K562 (cell line): ENCODE measurements around the gene NOS1. TPM values are rescaled to one million over a fixed set of nuclear protein-coding genes. Genes with fewer than 3 reads are reported as not detected.

Experiments used
- ATAC-seq: fragments of 200-7000 bp; cut with Tn5 transposase; 3 replicates; pipeline ENCODE4 v1.9.1; 2020; ENCODE audit warnings: moderate library complexity
- BruUV-seq: library from RNA; stranded (reverse); fragments of 400-500 nt; replicated peaks from 2 replicates; lab custom pipeline; 2021; lab: Mats Ljungman, UMichigan
- CTCF ChIA-PET: fragments of 300-600 bp; formaldehyde crosslinking; extraction: SDS; loops from one replicate; lab custom pipeline; 2021; ENCODE audit warnings: low intra/inter-chr PET ratio; lab: Yijun Ruan, JAX
- POLR2A ChIA-PET: fragments of 300-600, 350-650 bp; sonication (Branson Sonifier 250); formaldehyde crosslinking; extraction: SDS; loops from one replicate; lab custom pipeline; 2021; ENCODE audit warnings: antibody characterized with exemption, inconsistent platforms; lab: Yijun Ruan, JAX
- DNase-seq, 4 experiments: peaks; one replicate each; pipeline versions ENCODE4 v3.0.0 to v3.0.0-alpha.2; 2011 to 2018; ENCODE audit warnings: low spot score in 3 of 4, mixed read lengths in 3 of 4; ENCODE audit errors: extremely low read depth in 1 of 4
- FAIRE-seq: peaks from 2 replicates; lab custom pipeline; 2011; peaks lifted over from hg19 to GRCh38; lab: Jason Lieb, UNC
- H2AFZ ChIP-seq: 2 replicates; pipeline ENCODE4 v1.6.0; 2011; ENCODE audit warnings: low read depth, low read length, control low read depth, inconsistent platforms
- H3K27ac ChIP-seq: fragments of 200-600 bp; 3 replicates; pipeline ENCODE4 v1.8.0; 2011; ENCODE audit warnings: low read depth, mild to moderate bottlenecking, control low read depth, inconsistent platforms, low read length, moderate library complexity, mixed read lengths; ENCODE audit errors: extremely low read depth
- H3K27me3 ChIP-seq, 2 experiments: fragments of 300-600 bp in 1 of 2; 2 replicates in 1 of 2; 3 replicates in 1 of 2; pipeline versions ENCODE4 v1.6.0 to v1.8.0; 2011; ENCODE audit warnings: inconsistent platforms in 2 of 2, low read length in 2 of 2, mild to moderate bottlenecking in 1 of 2, mixed read lengths in 1 of 2, moderate library complexity in 1 of 2; ENCODE audit not compliant: control insufficient read depth in 2 of 2, insufficient read depth in 2 of 2
- H3K36me3 ChIP-seq: fragments of 300-600 bp; 3 replicates; pipeline ENCODE4 v1.8.0; 2011; ENCODE audit warnings: mild to moderate bottlenecking, low read length, inconsistent platforms; ENCODE audit not compliant: control insufficient read depth, insufficient read depth
- H3K4me1 ChIP-seq, 2 experiments: fragments of 200-600 bp in 1 of 2; replicated peaks in 1 of 2; 2 replicates in 1 of 2; 3 replicates in 1 of 2; pipeline versions ENCODE4 v1.5.1 to v1.8.0; 2011; ENCODE audit warnings: inconsistent platforms in 2 of 2, low read length in 2 of 2, mild to moderate bottlenecking in 1 of 2, mixed read lengths in 1 of 2, moderate library complexity in 1 of 2; ENCODE audit not compliant: control insufficient read depth in 2 of 2, insufficient read depth in 2 of 2
- H3K4me2 ChIP-seq: 2 replicates; pipeline ENCODE4 v1.6.1; 2011; ENCODE audit warnings: low read length, control low read depth, inconsistent platforms, mixed read lengths; ENCODE audit not compliant: insufficient read depth
- H3K4me3 ChIP-seq: fragments of 200-600 bp; sonication (generic), shearing (Covaris generic); 2 replicates; pipeline ENCODE4 v1.5.1; 2016; ENCODE audit warnings: control low read depth, inconsistent platforms
- H3K79me2 ChIP-seq: fragments of 200-600 bp; 3 replicates; pipeline ENCODE4 v1.8.0; 2011; ENCODE audit warnings: low read length, inconsistent platforms; ENCODE audit not compliant: control insufficient read depth, insufficient read depth
- H3K9ac ChIP-seq, 2 experiments: 2 replicates each; pipeline versions ENCODE4 v1.6.0 to v1.6.1; 2011; ENCODE audit warnings: low read depth in 2 of 2, low read length in 2 of 2, control low read depth in 1 of 2, inconsistent platforms in 1 of 2, mild to moderate bottlenecking in 1 of 2, mixed read lengths in 1 of 2; ENCODE audit not compliant: insufficient read depth in 1 of 2
- H3K9me1 ChIP-seq: one replicate; pipeline ENCODE4 v1.6.0; 2011; ENCODE audit warnings: inconsistent platforms, mild to moderate bottlenecking, low read length, moderate library complexity; ENCODE audit not compliant: control insufficient read depth, insufficient read depth
- H3K9me3 ChIP-seq: replicated peaks from 2 replicates; pipeline ENCODE4 v1.5.1; 2011; ENCODE audit warnings: low read depth, low read length, inconsistent platforms; ENCODE audit not compliant: control insufficient read depth, insufficient read depth
- H4K20me1 ChIP-seq: replicated peaks from 2 replicates; pipeline ENCODE4 v1.6.1; 2011; ENCODE audit warnings: low read length, inconsistent platforms, mixed read lengths; ENCODE audit not compliant: control insufficient read depth, insufficient read depth
- IRF1 ChIP-seq: sonication (generic); formaldehyde crosslinking; IDR thresholded peaks from 2 replicates; pipeline ENCODE4 v1.8.0; 2022; ENCODE audit warnings: missing genetic modification reagents, mild to moderate bottlenecking, borderline replicate concordance
- NCOR1 ChIP-seq: fragments of 450-650 bp; IDR thresholded peaks from 2 replicates; pipeline ENCODE4 v1.6.1; 2016; ENCODE audit warnings: mild to moderate bottlenecking, moderate library complexity
- NFIC ChIP-seq: fragments of 450-650 bp; IDR thresholded peaks from 2 replicates; pipeline ENCODE4 v1.6.1; 2017; ENCODE audit warnings: mild to moderate bottlenecking, inconsistent platforms
- SREBF2 ChIP-seq: sonication (generic); formaldehyde crosslinking; IDR thresholded peaks from 2 replicates; pipeline ENCODE4 v1.4.0; 2020; ENCODE audit warnings: mild to moderate bottlenecking, missing genetic modification reagents
- ZNF12 ChIP-seq: sonication (generic); formaldehyde crosslinking; IDR thresholded peaks from 2 replicates; pipeline ENCODE4 v1.4.0; 2020; ENCODE audit warnings: mild to moderate bottlenecking, missing genetic modification reagents
- WGBS: fragments of 100-300 bp; shearing (Covaris generic); methylation state at CpG from one replicate; pipeline ENCODE4 v1.1.6; 2016; ENCODE audit warnings: low coverage, mixed read lengths; ENCODE audit not compliant: insufficient coverage; ENCODE audit errors: missing lambda C conversion rate; 5-methylcytosine and 5-hydroxymethylcytosine counted together
- in situ Hi-C: fragments of 300-500 bp; cut with MboI; formaldehyde crosslinking; loops from 4 replicates; pipeline ENCODE4 v1.15.0; 2018; ENCODE audit warnings: inconsistent platforms, mixed read lengths
- intact Hi-C: fragments of 100-400 bp; cut with micrococcal nuclease; formaldehyde crosslinking; loops from 2 replicates; pipeline ENCODE4 v1.14.2; 2022
- polyA plus RNA-seq, 8 experiments: library from polyadenylated mRNA; depleted of rRNA in 4 of 8; stranded (reverse) in 5 of 8; unstranded in 3 of 8; fragments of >200 nt; fragmentation: Nextera tagmentation in 2 of 8; fragmentation: Illumina TruSeq in 1 of 8; extraction: Ambion mirVana in 2 of 8; extraction: Trizol in 1 of 8; gene quantifications; 2 replicates each; pipeline versions ENCODE4 v1.2.1 to v1.2.3, GENCODE V29; 2011 to 2014; ENCODE audit warnings: inconsistent platforms in 1 of 8, missing spikeins in 1 of 8
- total RNA-seq, 7 experiments: library from RNA; depleted of rRNA in 6 of 7; stranded (reverse); fragments of >200 nt in 6 of 7; fragmentation: Illumina TruSeq in 2 of 7; extraction: Trizol in 2 of 7; gene quantifications; 2 replicates each; pipeline versions ENCODE4 v1.2.1 to v1.2.3, GENCODE V29; 2011 to 2021; ENCODE audit warnings: low replicate concordance in 1 of 7

Gene NOS1
- total and polyA plus RNA-seq, 9 of the 15 experiments (the other 6 are each of a cell fraction or from before 2014, with no cell fraction given), result not detected

DNA sequence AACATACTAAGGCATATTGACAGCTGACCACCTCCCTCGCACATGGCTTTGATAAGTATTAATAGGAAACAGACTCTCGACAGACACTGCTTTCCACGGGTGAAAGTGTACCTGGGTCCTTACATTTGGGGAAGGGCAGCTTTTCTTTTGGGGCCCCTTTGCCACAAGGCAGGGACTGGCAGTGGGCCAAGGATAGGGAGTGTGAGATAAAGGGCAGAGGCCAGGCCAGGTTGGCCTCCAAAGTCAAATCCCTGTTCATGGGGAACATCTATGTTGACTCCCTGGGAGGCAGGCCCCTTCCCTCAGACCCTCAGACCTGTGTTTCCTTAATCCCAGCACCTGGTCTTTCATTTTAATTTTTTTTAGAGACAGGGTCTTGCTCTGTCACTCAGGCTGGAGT is 151.8 kb downstream of the NOS1 start:
- WGBS, result 0% methylated on average over 3 of the region's 3 CpGs
- Histone ChIP-seq H3K9me1 (no peaks in the 10 kb centered on the region), H3K27me3 (peaks cover 18 to 62% of the 10 kb centered on the region in 2 experiments), H3K4me1 (no peaks in the 10 kb centered on the region; a peak in 1 of 5 replicates), H3K4me2 (no peak overlapping the region), H3K27ac (no peak overlapping the region), H3K4me3 (no peak overlapping the region), H4K20me1 (peaks cover 12% of the 10 kb centered on the region; the same call in 1 of the 2 replicates), H3K79me2 (no peaks in the 10 kb centered on the region), H3K9me3 (no peaks in the 10 kb centered on the region), H2AFZ (no peak overlapping the region), H3K36me3 (no peaks in the 10 kb centered on the region), H3K9ac (no peak overlapping the region)
- CTCF ChIA-PET, result no interaction called here
- no TSS peak for BruUV-seq
- ATAC-seq (no peak), DNase-seq (no peak), FAIRE-seq (no peak)
- in situ Hi-C loops, result loop anchor here (10.0 kb wide), 1 partner anchor 625 kb away; no protein-coding TSS in a partner anchor
- POLR2A ChIA-PET, result interaction anchor here (0.6 kb wide), 1 partner anchor 467 kb away, joined by 3 read pairs; no protein-coding TSS in a partner anchor
- intact Hi-C loops, result loop anchor here (5.0 to 10.0 kb wide), 3 partner anchors 475 to 643 kb away; no protein-coding TSS in a partner anchor
- no peak for TF ChIP-seq IRF1 (CRISPR knock-in tag)
- no peak for TF ChIP-seq SREBF2 (CRISPR knock-in tag)
- no peak for TF ChIP-seq NCOR1
- no peak for TF ChIP-seq ZNF12 (CRISPR knock-in tag)
- TF ChIP-seq NFIC, result peak; percentile 51
